ENCODE data around the gene ING3. TPM values are rescaled to one million over a fixed set of nuclear protein-coding genes. Genes with fewer than 3 reads are reported as not detected.

The ING3 gene
- total RNA-seq, 2 experiments from 2014 or later = 12.5 to 22.2 TPM

DNA sequence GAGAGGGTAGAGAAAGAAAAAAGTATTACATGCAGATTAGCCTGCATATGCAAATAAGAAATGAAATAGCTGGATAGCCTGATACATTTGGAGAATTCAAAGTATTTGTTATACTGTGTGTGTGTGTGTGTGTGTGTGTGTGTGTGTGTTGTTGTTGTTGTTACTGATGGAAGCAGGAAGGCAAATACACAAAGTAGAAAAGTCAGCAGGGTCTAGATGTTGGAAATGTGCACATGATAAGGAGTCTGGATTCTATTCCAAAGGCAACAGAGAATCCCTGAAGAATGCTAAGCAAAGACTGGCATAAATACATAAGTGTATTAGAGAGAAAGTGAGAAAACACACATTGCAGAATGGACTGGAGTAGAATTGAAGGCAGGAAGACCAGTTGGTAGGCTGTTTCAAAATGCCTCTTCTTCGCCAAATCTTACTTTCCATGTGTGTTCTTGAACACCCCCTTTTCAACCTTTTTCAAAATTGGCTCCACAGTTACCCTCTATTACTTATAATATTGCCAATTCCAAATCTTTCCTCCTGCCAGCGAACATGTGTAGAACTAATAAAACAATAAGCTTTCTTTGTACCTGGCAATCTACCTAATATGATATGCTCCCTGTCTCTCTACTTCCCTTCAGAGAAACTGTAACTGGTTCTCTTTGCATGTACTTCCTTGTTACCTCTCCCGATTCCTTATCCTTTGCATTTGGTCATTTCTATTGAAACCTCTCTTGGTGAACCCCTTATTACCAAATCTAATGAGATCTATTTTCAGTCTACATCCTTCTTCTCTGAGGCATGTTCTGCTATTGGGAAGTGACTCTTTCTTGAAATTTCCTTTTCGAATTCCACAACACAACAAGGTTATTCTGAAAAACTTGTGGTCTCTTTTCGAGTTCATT, 44.2 kb downstream of the ING3 start:
- Histone ChIP-seq H2AFZ (ENCODE audit: low read length) (no peak overlapping the region), H3K4me3 (ENCODE audit: low read depth, low read length, poor library complexity, severe bottlenecking) (no peak overlapping the region), H3K9me3 (ENCODE audit: low read length) (no peaks in the 10 kb centered on the region), H3K27ac (ENCODE audit: low read depth, low read length, poor library complexity, severe bottlenecking) (no peak overlapping the region), H3K79me2 (ENCODE audit: insufficient read depth, low read depth, low read length) (no peaks in the 10 kb centered on the region), H3K36me3 (ENCODE audit: insufficient read depth, low read length) (no peaks in the 10 kb centered on the region), H3K9me2 (ENCODE audit: insufficient read depth, low read length) (no peaks in the 10 kb centered on the region), H4K20me1 (ENCODE audit: insufficient read depth, low read length) (no peaks in the 10 kb centered on the region), H3K4me1 (ENCODE audit: insufficient read depth, low read length, poor library complexity, severe bottlenecking) (no peaks in the 10 kb centered on the region), H3K4me2 (ENCODE audit: low read length) (no peak overlapping the region)
- no peak for TF ChIP-seq CTCF (conservative IDR thresholded peaks at IDR 0.05; ENCODE audit: low read length)
- TF ChIP-seq EZH2phosphoT487 (IDR thresholded peaks at IDR 0.05; ENCODE audit: borderline replicate concordance, low read depth, low read length) = no peak
- intact Hi-C loops (cut with micrococcal nuclease; ENCODE audit: unreplicated experiment) = no loop called here
- ChIA-PET CTCF (ENCODE audit: unreplicated experiment) (no interaction called here), POLR2A (interaction anchor here (0.5 to 0.7 kb wide), 2 partner anchors 14 to 353 kb away, joined by 4 to 5 read pairs; no protein-coding TSS in a partner anchor)
- no peak for DNase-seq (ENCODE audit: low spot score)
- no TSS peak for BruUV-seq (replicated peaks)

DNA sequence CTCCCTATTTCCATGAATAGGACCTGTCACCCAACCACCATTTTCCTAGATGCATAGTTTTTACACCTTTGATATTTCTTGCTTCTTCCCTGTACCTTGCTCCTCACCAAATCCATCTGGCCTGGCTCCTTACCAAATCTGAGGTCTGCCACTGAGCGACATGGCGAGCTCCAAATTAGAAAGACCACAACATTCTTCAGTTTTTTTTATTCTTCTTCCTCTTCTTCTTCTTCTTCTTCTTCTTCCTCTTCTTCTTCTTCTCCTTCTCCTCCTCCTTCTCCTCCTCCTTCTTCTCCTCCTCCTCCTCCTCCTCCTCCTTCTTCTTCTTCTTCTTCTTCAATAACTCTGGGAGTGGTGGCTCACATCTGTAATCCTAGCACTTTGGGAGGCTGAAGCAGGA, 45.1 kb downstream of the ING3 start:
- H3K79me2 ChIP-seq (ENCODE audit: insufficient read depth, low read depth, low read length) = no peaks in the 10 kb centered on the region
- TF ChIP-seq EZH2phosphoT487 (IDR thresholded peaks at IDR 0.05; ENCODE audit: borderline replicate concordance, low read depth, low read length) = no peak
- no peak for TF ChIP-seq CTCF (conservative IDR thresholded peaks at IDR 0.05; ENCODE audit: low read length)
- ChIA-PET POLR2A (interaction anchor here (0.5 to 0.8 kb wide), 4 partner anchors 13 to 1794 kb away, joined by 3 to 4 read pairs (median 4); no protein-coding TSS in a partner anchor), CTCF (ENCODE audit: unreplicated experiment) (no interaction called here)
- no peak for DNase-seq (ENCODE audit: low spot score)
- BruUV-seq (replicated peaks) = no TSS peak
- no peak overlapping the region for H3K27ac ChIP-seq (ENCODE audit: low read depth, low read length, poor library complexity, severe bottlenecking)
- H4K20me1 ChIP-seq (ENCODE audit: insufficient read depth, low read length) = no peaks in the 10 kb centered on the region
- no peaks in the 10 kb centered on the region for H3K9me3 ChIP-seq (ENCODE audit: low read length)
- H3K4me2 ChIP-seq (ENCODE audit: low read length) = no peak overlapping the region
- H3K4me1 ChIP-seq (ENCODE audit: insufficient read depth, low read length, poor library complexity, severe bottlenecking) = no peaks in the 10 kb centered on the region
- no peaks in the 10 kb centered on the region for H3K36me3 ChIP-seq (ENCODE audit: insufficient read depth, low read length)
- H3K4me3 ChIP-seq (ENCODE audit: low read depth, low read length, poor library complexity, severe bottlenecking) = no peak overlapping the region
- intact Hi-C loops (cut with micrococcal nuclease; ENCODE audit: unreplicated experiment) = no loop called here
- no peaks in the 10 kb centered on the region for H3K9me2 ChIP-seq (ENCODE audit: insufficient read depth, low read length)
- no peak overlapping the region for H2AFZ ChIP-seq (ENCODE audit: low read length)

All from OCI-LY7 (cell line).